Tibial nerve (tissue), 4 donors: ENCODE data around the gene GNPAT. TPM values are rescaled to one million over a fixed set of nuclear protein-coding genes. Genes with fewer than 3 reads are reported as not detected.

Experiments
- DNase-seq, 2 donors: peaks; one replicate each; pipeline ENCODE4 v3.0.0-alpha.2; 2019; ENCODE audit warnings: low spot score in 2 of 2
- H3K27ac ChIP-seq, 4 donors: fragments of 200-600 bp; sonication (generic) in 3 of 4; one replicate each; pipeline ENCODE4 v1.5.1; 2017 to 2019; ENCODE audit warnings: mild to moderate bottlenecking in 1 of 4
- H3K27me3 ChIP-seq, 2 donors: fragments of 200-600 bp; sonication (generic) in 1 of 2; one replicate each; pipeline versions ENCODE4 v1.5.1 to v1.6.0; 2017 to 2019
- H3K36me3 ChIP-seq, 3 donors: fragments of 200-600 bp; sonication (generic); one replicate each; pipeline ENCODE4 v1.5.1; 2018 to 2019
- H3K4me1 ChIP-seq, 4 donors: fragments of 200-600 bp; sonication (generic) in 3 of 4; one replicate each; pipeline ENCODE4 v1.5.1; 2017 to 2019
- H3K4me3 ChIP-seq, 4 donors: fragments of 200-600 bp; sonication (generic) in 3 of 4; one replicate each; pipeline ENCODE4 v1.5.1; 2017 to 2019; ENCODE audit warnings: mild to moderate bottlenecking in 1 of 4, moderate library complexity in 1 of 4
- H3K9me3 ChIP-seq, 4 donors: fragments of 200-600 bp; sonication (generic) in 3 of 4; one replicate each; pipeline ENCODE4 v1.5.1; 2017 to 2019
- EP300 ChIP-seq, 2 donors: sonication (generic); formaldehyde crosslinking; IDR thresholded peaks; one replicate each; pipeline ENCODE4 v1.6.1; 2017; ENCODE audit warnings: antibody characterized with exemption in 2 of 2, mild to moderate bottlenecking in 1 of 2
- POLR2A ChIP-seq, 2 donors: fragments of 450-650 bp; IDR thresholded peaks; one replicate each; pipeline ENCODE4 v1.6.1; 2017; ENCODE audit warnings: antibody characterized with exemption in 2 of 2, mild to moderate bottlenecking in 2 of 2, moderate library complexity in 2 of 2
- whole genome bisulfite sequencing, 2 donors: methylation state at CpG; one replicate each; pipeline ENCODE4 v1.1.5; 2018; 5-methylcytosine and 5-hydroxymethylcytosine counted together
- small RNA-seq: library from RNA; depleted of rRNA; stranded (forward); fragments of <200 nt; gene quantifications from one replicate; pipeline ENCODE3, GENCODE V24; 2016
- total RNA-seq, 4 donors: library from RNA; depleted of rRNA; stranded (reverse); fragments of >200 nt; gene quantifications; one replicate each; pipeline ENCODE4 v1.1.0, GENCODE V29; 2016
- TF ChIP-seq, protein P1 (sequence below), 5 experiments: fragments of 200-600 bp in 3 of 5; fragments of 450-650 bp in 2 of 5; sonication (generic) in 3 of 5; IDR thresholded peaks; one replicate each; pipeline ENCODE4 v1.5.1; 2016 to 2019; ENCODE audit warnings: antibody characterized with exemption in 5 of 5, mild to moderate bottlenecking in 3 of 5, moderate library complexity in 2 of 5

Gene GNPAT
- total RNA-seq, 4 donors from 2014 or later, result 21.8 to 38.2 (median 33.3) TPM

DNA sequence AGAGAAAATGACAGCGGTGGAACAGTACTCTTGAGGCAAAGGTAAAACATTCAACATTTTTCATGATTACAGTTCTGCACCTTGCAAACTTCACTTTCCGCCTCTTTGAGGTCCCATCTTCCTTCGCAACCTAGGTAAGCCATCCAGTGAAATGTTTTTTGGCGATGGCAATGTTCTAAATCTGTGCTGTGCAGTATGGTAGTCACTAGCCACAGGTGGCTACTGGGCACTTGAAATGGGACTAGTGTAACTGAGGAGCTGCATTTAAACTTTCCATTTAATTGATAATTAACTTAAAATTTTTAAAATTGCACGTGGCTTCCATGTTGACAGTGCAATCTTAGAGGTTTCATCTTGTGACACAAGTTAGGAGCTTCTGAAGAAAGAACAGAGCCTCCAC lies 83.6 kb downstream of the GNPAT start:
- Histone ChIP-seq H3K4me3 (no peak overlapping the region), H3K36me3 (peaks cover 0 to 8% (median 0%) of the 10 kb centered on the region in 3 donors), H3K27ac (no peak overlapping the region), H3K9me3 (no peaks in the 10 kb centered on the region), H3K27me3 (no peaks in the 10 kb centered on the region), H3K4me1 (no peaks in the 10 kb centered on the region)
- 85 to 87% methylated on average over 5 of the region's 5 CpGs for WGBS, 2 donors
- TF ChIP-seq, protein P1, sequence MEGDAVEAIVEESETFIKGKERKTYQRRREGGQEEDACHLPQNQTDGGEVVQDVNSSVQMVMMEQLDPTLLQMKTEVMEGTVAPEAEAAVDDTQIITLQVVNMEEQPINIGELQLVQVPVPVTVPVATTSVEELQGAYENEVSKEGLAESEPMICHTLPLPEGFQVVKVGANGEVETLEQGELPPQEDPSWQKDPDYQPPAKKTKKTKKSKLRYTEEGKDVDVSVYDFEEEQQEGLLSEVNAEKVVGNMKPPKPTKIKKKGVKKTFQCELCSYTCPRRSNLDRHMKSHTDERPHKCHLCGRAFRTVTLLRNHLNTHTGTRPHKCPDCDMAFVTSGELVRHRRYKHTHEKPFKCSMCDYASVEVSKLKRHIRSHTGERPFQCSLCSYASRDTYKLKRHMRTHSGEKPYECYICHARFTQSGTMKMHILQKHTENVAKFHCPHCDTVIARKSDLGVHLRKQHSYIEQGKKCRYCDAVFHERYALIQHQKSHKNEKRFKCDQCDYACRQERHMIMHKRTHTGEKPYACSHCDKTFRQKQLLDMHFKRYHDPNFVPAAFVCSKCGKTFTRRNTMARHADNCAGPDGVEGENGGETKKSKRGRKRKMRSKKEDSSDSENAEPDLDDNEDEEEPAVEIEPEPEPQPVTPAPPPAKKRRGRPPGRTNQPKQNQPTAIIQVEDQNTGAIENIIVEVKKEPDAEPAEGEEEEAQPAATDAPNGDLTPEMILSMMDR (IDR thresholded peaks at IDR 0.05), result no peak
- TF ChIP-seq POLR2A (IDR thresholded peaks at IDR 0.05), result no peak
- no peak for TF ChIP-seq EP300 (IDR thresholded peaks at IDR 0.05)
- no peak for DNase-seq

DNA sequence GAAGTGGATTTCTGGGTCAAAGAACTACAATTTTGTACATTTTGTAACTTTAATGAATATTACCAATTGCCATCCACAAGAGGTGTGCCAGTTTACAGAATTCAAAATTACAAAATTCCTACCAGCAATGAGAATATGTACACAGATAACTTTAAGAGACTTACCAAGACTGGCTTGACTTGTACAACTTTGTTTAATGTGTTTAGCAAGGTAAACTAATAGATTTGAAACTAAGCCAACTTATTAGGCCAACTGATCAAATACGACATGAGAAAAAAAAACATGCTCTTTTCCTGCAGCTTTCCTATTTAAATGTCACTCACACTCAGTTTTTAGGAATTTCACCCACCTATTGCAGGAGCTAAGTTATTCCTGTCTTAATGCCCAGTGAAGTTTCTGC lies 85.2 kb downstream of the GNPAT start:
- no peaks in the 10 kb centered on the region for H3K9me3 ChIP-seq
- H3K4me1 ChIP-seq, result no peaks in the 10 kb centered on the region
- WGBS, 2 donors, result 62 to 71% methylated on average over 1 of the region's 1 CpG
- H3K27ac ChIP-seq, result no peak overlapping the region
- DNase-seq, result no peak
- TF ChIP-seq EP300 (IDR thresholded peaks at IDR 0.05) (no peak), POLR2A (IDR thresholded peaks at IDR 0.05) (no peak)
- TF ChIP-seq, protein P1 (IDR thresholded peaks at IDR 0.05), result no peak
- peaks cover 0 to 10% (median 0%) of the 10 kb centered on the region in 3 donors for H3K36me3 ChIP-seq
- H3K27me3 ChIP-seq, result no peaks in the 10 kb centered on the region
- H3K4me3 ChIP-seq, result no peak overlapping the region

Small RNAs within 50 kb of the gene (small RNA-seq; reads per million reads assigned to genes)
- gene RNA5SP80, result not detected

Other genes with a start within 250 kb of the GNPAT start
- gene FAM89A, start 201.0 kb upstream of the GNPAT start, total RNA-seq, result 10 to 100 TPM; 11.1 to 63.0 (median 23.5) TPM
- under 1 TPM in 1 of 4 donors, not detected in 3; 0.30 TPM for gene TRIM67, start 79.2 kb upstream of the GNPAT start, total RNA-seq
- gene EXOC8, start 96.6 kb downstream of the GNPAT start, total RNA-seq, result 10 to 100 TPM; 12.6 to 15.7 (median 14.5) TPM
- gene SPRTN, start 97.1 kb downstream of the GNPAT start, total RNA-seq, result 10 to 100 TPM; 12.1 to 33.4 (median 16.7) TPM
- gene EGLN1, start 181.1 kb downstream of the GNPAT start, total RNA-seq, result 10 to 100 TPM; 53.2 to 76.7 (median 60.1) TPM